HG02973 (cell line): Measurements from ENCODE around the gene DNAH1.

ENCODE experiments used
- ATAC-seq: cut with Tn5 transposase; IDR thresholded peaks from one replicate; pipeline ENCODE4 v1.9.1; 2021; ENCODE audit warnings: moderate library complexity; ENCODE audit not compliant: unreplicated experiment

The DNAH1 gene

DNA sequence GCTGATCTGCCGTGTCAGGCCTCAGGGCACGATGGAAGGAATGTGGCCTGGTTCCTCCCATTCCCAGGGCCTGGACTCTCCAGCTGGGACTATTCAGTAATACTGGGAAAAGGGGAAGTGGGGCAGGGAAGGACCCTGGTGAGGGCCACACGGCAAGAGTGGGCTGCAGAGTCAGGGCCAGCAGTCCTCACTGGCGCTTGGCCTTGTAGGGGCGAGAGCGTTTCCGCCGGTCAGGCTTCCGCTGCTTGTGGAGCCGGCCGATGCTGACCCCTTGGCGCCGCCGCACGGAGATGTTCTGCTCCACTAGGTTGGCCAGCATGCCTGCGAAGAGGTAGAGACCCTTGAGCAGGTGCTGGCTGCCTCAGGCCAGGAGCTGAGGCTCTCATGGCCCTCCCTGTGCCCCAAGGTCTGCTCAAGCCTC, 86.0 kb downstream of the DNAH1 start:
- no peak for ATAC-seq

DNA sequence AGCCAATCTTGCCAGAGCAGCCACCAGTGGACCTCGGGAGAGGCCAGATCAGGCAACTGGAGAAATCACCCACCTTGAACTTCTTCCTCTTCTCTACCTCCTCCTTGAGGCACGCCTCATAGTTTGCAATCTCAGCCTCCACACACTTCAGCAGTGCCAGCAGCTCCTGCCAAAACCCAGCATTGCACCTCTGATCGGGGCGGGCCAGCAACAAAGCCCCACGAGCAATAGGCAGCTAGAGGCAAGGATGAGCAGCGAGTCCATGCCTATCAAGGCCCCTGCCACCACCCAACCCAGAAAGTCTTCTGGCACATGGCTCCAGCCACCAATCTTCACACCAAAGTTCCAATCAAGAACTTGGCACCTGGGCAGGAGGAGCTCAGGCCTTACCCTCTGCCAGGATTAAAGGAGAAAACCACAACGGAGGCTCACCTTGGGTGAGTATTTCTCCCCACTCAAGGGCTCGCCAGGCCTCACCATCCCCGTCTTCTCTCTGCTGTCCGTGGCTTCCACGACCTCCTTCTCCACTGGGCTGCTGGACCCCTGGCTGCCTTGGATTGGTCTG, 86.7 kb downstream of the DNAH1 start:
- ATAC-seq: no peak

DNA sequence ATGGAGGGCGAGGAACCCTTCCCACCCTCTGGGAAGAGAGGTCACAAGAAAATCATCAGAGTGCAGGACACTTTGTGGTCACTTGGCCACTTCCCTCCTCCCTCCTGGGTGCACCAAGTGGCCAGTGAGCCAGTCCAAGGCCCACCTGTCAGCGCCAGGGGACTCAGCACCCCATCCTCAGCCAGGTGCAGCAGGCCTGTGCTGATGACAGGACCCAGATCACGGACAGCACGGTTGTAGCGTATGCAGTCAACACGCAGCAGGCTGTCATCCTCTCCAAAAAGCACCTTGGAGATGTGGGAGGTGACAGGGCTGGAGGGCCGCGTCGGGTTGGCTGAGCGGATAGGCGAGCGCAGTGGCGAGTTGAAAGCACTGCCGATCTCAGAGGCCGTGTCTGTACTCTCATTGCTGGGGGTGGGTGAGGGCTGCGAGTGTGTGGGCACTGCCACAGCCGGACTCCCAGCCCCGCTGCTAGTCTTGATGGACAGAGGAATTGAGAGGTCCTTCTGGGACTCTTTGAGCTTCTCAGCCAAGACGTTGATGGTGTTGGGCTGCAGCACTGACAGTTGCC, 87.2 kb downstream of the DNAH1 start:
- no peak for ATAC-seq

DNA sequence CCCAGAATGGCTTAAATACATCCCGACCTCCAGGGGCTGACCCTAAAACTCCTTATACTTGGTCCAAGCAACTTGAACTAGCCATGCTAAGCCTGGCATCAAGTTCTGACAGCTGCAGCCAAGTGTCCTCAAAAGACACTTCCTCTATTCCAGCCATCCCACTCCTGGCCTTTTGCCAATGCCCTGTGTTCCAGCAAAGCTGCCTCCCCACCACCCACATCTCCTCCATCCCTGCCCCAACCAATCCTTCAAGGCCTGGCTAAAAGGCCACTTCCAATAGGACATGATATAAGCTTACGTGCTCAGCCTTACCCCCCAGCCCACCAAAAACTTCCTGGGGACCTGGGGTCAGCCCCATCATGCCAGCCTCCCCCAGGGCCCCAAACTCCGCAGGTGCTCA, 87.8 kb downstream of the DNAH1 start:
- no peak for ATAC-seq

DNA sequence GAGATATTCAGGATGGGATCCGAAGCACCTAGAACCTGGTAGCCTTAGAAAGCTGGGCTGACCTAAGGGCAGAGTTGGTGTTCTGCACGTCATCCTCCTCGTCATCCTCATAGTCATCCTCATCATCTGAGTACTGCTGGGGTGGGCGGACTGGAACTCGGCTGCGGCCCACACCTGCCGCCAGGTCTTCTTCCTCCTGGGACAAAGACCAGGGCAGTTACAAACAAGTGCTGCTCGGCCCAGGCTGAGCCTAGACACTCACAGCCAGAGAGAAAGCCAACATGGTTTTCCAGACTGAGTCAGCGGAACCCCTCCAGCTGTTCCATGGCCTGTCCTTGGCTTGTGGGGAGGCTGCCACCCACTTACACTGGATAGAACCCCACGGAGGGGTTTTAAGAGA, 88.3 kb downstream of the DNAH1 start:
- no peak for ATAC-seq

DNA sequence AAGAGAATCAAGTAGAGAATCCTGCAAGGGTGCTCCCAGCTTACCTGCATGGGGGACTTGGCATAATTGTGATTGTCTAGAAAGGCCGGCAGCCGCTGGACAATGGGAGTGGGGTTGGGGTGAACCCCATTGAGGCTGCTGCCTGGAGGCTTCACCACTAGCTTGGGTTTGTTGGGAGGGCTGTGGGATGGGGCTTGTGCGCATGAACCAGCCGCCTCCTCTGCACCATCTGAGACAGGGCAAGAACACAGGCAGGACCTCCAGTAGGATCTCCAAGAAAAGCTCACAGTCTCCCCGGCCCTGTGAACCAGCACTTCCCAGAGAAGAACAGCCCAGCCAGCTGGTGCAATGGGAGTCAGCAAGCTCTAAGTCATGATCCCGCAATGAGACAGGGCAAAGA, 88.9 kb downstream of the DNAH1 start:
- ATAC-seq: no peak

DNA sequence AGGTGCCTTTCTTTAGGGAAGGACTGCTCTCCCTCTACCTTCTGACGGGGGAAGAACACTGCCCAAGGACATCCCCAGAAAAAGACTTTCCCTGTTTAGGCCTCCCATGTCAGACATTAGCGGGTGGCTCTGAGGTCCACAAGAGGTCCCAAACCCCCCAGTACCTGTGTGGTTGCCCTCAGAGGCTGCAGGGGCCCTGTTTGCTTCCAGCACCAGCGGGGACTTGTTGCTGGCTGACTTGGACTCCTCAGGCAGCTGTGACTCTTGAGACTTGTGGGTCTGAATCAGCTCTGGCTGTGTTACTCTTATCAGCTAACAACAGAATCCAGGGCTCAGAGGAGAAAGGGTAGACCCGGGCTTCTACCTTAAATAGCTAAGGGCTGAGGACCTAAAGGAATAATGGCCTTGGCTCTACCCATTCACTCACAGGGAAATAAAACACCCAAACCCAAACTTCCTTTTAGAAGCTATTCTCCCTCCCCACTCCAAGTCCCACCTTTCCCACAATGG, 89.5 kb downstream of the DNAH1 start:
- no peak for ATAC-seq

DNA sequence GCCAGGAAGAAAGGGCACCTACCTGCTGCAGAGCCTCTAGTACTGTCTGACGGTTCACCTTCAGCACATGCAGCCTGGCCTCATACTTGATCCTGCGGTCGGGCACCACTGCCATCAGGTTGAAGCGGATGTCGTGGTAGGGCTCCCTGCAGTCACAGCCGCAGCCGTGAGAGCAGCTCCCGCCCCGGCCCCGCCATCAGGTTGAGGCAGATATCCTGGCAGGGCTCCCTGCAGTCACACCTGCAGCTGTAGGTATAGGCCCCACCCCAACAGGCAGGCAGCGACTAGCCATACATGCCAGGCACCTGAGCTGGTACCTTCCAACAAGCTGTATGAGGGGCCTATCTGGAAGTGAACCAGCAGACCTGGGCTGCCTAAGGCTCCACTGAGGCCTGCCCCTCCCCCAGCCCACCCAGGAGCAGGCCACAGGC, 90.1 kb downstream of the DNAH1 start:
- ATAC-seq: no peak

DNA sequence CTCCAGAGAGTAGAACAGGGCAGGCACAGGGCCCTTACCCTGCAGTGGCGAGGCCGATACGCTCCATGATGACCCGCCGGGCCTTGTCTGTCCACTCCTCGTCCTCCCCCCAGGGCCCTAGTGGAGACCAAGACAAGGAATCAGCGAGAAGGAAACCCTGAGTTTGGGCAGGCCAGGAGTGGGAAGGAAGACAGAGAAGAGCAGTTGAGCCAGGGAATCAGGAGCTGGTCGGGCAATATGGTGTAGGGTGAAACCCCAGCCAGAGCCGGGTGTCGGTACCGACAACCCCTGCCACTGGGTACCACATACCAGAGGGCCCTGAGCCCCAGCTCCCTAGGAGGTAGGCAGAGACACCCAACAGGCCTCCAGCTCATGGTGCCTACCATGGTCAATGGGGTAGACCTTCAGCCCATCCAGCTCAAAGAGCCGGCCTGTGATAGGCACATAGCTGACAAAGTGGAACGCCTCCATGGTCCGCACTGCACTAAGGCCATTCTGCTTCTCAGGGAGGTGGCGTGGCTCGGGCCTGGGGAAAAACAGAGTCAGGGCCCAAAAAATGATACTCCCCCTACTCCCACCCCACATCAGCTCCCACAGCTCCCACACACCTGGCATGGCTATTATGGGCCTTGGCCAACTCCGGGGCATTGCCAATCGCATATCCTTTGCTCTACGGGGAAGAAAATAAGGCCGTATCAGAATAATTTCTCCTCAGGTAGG, 90.8 kb downstream of the DNAH1 start:
- ATAC-seq: no peak

DNA sequence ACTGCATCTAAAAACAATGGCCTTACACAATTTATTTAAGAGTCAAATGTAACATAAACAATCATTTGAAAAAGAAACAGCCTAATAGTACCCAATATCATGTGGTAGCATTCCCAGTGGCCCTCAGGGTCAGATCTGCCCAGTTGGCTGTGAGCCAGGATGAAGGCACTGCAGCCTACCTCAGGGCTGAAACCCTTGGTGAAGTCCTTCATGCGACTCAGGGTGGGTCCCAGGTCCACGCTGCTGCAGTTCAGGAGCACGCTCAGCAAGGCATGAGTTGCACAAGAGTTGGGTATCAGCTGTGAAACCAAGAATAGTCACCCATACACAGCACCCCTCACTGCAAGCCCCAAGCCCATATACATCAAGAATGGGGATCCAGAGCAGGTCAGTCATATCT, 91.7 kb downstream of the DNAH1 start:
- ATAC-seq: no peak

DNA sequence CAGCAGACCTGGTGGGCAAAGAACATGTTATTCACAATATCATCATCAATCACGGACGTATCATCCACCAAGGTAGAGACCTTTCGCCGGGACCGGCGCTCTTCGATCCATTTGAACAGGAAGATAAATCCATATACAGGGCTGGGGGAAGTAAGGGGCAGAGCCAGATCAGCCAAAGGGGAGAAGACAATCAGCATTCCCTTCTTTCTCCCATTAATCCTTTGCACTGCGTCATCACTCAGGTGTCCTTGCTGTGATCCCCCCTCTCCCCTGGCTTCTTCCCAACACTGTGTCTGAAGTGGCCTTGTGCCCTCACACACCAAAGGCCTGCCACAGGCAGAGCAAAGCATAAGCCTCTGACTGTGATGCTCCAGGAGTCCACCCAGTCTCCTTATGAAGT, 92.3 kb downstream of the DNAH1 start:
- ATAC-seq: no peak

DNA sequence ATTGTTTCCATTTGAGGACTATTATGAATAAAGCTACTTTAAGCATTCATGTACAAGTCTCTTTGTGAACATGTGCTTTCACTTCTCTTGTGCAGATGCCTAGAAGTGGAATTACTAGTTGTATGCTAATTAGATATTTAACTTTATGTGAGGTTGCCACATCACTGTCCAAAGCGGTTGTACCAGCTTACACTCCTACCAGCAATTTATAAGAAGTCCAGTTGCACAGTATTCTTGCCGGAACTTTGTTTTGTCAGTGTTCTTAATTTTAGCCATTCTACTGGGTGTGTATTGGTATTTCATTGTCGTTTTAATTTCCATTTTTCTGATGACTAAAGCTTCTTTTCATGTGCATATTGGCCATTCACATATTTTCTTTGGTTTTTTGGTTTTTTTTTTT, 99.7 kb downstream of the DNAH1 start:
- no peak for ATAC-seq

DNA sequence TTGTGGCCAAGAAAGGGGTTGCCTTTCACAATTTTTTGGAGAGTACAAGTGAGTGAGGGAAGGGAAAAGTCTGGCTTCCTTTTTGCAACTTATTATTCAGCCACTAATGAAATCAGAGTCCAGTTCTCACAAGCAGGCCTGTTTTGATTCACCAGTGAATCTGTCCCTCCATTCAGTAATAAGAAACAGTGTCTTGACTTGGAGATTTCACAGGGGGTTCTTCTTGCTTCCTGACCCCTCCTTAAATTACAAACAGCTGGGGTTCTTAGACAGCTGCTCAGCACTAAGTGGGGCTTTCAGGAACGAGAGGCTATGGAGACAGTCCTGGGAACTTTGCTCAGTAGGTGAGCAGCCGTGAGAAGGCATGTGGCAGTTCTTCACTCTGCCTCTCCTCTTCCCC, 104.3 kb downstream of the DNAH1 start:
- no peak for ATAC-seq

DNA sequence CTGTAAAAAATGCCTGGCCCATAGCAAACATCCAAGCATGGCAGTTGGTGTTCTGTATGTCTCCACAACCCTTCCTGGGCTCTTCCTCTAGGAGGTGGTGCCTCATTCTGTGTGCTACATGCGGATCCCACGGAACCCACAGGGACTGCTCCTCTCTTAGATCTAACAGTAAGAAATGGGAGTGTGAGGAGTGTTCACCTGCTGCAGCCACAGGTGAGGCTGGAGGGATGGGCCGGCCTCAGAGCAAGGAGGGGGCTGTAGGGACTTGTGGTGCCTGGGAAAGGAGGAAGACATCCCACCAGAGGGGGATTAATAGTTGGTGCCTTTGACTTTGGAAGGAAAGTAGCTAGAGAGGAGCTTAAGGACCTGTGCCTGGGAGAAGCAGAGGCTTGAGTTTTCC, 106.5 kb downstream of the DNAH1 start:
- no peak for ATAC-seq

DNA sequence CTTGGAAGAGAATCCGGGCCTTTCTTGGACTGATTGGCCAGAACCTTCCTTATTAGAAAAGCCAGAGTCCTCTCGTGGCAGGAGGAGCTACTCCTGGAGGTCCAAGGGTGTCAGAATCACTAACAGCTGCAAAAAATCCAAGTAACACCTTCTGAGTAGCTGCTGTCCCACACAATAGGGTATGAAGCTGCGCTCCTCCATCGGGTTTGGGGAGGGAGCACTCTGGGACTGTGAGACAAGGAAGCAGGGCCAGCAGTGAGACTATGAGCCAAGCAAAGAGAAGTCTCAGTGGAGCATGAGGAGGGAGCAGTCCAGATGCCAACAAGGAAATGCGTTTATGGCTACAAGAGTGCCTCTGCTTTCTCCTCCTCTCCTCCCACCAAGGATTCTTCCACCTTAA, 107.1 kb downstream of the DNAH1 start:
- ATAC-seq: no peak

DNA sequence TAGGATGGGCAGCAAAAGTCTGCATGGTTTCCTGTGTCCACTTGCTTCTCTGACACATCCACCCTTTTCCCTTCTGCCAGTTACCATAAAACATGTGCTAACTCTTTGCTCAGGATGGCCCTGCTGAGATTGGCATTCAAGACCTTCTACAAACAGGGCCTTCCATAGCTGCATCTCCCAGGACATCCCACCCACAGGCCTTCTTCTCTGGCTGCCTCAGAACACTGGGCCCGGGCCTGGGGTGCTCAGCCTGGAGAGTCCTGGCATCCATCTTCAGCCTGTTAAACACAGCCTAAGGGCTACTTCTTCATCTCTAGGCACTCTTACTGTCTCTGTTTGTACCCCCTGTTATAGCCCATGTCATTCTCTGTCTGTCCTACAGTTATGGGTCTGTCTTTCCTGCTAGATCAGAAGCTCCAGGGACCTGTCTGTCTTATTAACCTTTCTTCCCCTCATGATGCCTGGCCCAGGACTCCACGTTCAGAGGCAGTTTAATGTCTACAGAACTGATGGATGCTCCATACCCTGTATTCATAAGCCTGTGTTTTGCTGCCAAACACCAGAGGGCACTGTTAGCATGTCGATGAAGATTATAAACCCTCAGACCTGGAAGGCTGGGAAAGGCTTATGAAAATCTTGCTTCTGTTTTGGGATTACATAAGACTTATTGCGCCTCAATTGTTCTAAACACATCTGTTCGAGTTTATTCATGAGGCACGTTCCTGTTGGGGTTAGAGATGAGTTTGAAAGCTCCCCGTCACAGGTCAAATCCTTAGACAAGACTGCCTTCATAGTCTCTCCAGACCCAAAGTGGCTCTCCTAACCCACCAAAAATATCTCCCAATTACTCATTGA, 112.3 kb downstream of the DNAH1 start:
- ATAC-seq: no peak

DNA sequence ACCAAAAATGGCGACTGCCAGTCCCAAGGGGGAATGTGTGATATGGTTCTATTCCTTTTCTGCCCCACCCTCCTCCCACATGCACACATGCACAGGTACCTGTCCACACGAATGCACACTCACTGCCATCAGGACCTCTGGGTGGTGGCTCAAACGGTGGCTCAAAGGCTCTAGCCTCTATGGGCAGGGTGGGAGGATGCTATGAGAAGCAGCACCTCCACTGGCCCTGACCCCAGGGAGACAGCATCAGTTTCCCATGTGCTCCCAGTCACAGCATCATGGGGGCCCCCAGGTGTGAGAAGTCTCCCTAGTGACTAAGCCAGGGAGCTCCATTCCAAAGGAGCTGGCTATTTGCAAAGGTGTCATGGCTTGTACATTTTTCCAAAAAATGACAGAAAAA, 112.9 kb downstream of the DNAH1 start:
- no peak for ATAC-seq

DNA sequence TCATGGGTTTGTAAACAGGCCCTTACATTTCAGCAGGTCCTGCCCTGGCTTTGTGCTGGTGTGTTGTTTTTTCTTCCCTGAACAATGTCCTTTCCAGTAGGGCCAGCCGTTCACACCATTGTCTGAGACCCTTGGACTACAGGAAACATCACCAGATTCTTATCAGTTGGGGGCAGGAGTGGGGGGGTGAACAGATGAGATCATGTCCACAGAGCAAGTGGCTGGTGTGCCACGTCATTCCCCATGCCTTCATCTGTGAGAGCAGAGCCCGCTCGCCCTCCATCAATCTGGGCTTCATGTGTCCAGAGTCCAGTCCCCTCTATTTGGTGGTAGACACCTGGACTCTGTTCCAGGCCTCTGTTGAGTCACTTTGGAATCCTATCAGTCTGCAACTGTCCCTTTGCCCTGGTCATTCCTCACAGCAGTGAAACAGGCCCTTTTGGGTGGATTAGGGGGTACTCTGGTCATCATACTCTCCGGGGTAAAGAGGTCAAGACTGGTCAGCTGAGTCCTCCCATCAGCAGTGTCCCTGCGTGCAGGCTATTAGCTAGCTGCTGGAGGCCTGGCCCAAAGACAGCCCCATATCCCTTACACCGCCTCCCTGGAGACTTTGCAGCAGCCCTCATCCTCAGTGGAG, 113.8 kb downstream of the DNAH1 start:
- ATAC-seq: no peak

DNA sequence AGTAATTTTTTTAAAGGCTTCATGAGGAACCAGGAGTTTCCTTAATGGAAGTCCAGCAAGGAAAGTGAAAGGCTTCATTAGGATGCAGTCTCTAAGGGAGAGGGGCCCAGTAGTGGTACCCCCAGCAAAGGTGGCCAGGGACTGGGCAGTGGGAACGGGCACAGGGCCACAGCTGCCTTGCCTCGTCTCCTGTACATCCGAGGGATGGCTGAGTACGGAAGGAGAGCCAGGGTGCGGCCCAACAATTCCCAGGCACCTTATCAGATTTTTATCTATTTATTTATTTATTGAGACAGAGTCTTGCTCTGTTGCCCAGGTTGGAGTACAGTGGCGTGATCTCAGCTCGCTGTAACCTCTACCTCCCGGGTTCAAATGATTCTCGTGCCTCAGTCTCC, 114.3 kb downstream of the DNAH1 start:
- ATAC-seq: no peak

DNA sequence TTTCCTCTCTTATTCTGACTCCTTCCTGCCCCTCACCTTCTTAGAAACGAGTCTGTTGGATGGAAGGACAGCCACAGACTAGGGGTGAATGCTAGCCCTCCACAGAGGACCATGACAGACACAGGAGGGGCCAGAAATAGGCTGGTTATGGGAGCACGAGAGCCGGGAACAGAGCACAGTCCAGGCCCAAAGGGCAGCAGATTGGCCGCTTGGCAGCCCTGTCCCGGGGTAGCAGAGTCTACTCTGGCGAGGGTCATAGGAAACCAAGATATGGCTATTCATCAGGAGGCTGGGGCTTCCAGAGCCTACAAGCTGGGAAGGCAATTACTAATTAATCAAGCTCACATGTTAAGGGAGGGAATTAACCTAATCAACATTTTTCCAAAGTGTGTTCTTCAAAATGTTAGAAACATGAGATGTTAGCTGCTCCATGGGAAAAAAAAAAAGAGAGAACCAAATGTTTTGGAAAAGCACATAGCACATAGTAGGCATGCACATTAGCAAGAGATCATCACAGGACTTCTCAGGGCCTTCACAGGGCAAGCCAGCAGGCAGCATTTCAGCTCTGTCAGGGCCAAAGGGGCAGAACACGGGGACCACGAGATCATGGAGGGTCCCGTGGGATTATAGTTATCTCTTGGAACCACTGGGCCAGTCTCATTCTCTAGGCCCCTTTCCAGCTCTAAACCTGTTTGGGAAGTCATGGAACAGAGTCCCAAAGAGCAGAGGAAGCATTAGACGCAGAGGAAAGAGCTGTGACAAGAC, 115.5 kb downstream of the DNAH1 start:
- ATAC-seq: no peak
